ENCODE results near the gene HRH2.
"Not testable (repeated sequence)": the region's sequence is repeated elsewhere in the genome, so short reads cannot be mapped to it uniquely, and the experiment has no call there.

HRH2 gene

DNA sequence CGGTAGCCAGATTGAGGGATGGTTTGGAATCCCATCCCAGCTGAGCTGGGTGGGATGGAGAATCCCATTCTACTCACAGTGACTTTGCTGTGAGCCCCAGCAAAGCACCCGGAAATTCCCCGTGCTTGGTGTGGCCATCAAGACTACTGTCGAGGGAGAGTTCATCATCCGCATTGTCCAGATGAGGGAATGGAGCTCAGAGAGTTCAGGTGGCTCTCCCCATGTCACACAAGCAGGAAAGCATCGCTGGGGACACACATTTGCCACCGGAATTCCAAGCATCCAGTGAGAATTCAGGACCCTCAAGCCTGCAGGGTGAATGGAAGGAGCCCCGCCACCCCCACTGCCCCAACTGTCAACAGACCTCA lies 54.4 kb downstream of the HRH2 start:
- no peak overlapping the region for H3K27ac ChIP-seq
- no peak overlapping the region for H3K9ac ChIP-seq (ENCODE audit: insufficient read length)
- no peak for TF ChIP-seq EZH2 (IDR thresholded peaks at IDR 0.05)
- TF ChIP-seq POLR2AphosphoS5 (IDR thresholded peaks at IDR 0.05; ENCODE audit: borderline replicate concordance, low read depth, low read length) = no peak
- TF ChIP-seq FOXP2 (optimal IDR thresholded peaks at IDR 0.05; ENCODE audit: control extremely low read depth, extremely low read length, insufficient read depth) = no peak
- H3K9me3 ChIP-seq (ENCODE audit: low read depth, low read length) = no peaks in the 10 kb centered on the region
- no peak for DNase-seq (ENCODE audit: low read depth, low spot score)
- H3K4me3 ChIP-seq = no peak overlapping the region
- no peaks in the 10 kb centered on the region for H3K36me3 ChIP-seq (ENCODE audit: insufficient read depth, low read length)

DNA sequence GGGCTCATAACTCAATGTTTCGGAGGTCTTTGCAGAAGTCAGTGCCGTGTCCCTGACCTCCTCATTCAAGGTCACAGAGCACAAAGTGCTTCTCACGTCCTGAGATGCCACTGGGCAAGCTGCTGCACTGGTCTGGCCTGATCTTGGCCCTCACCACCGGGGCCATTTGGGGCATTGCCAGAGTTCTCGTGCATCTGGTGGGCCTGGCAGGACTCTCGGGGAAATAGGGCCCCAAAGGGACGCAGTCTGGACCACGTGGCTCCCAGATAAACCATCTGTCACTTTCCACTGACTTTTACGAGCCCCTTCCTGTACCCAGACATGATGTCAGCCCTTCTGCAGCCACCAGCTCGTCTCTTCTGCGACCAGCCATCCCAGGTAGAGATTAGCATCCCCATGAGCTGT lies 54.8 kb downstream of the HRH2 start:
- no peak for TF ChIP-seq EZH2 (IDR thresholded peaks at IDR 0.05)
- no peak for TF ChIP-seq POLR2AphosphoS5 (IDR thresholded peaks at IDR 0.05; ENCODE audit: borderline replicate concordance, low read depth, low read length)
- TF ChIP-seq FOXP2 (optimal IDR thresholded peaks at IDR 0.05; ENCODE audit: control extremely low read depth, extremely low read length, insufficient read depth) = no peak
- no peak for DNase-seq (ENCODE audit: low read depth, low spot score)

DNA sequence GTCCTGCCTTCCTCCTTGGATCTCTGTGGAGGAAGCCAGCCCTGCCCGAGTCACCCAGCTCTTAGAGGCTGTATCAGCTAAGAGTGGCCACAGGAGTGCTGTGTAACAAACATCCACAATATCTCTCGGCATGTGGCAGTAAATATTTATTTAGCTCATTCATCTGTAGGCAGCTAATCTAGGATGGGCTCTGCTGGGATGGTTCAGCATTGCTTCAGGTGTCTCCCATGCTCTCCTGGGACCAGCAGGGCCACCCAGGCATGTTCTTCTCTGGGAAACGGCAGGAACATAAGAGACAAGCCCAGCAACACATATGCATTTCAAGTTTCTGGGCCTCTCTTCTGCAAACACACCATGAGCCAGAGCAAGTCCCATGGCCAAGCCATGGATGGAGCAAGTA lies 56.1 kb downstream of the HRH2 start:
- TF ChIP-seq POLR2AphosphoS5 (IDR thresholded peaks at IDR 0.05; ENCODE audit: borderline replicate concordance, low read depth, low read length) (no peak), EZH2 (IDR thresholded peaks at IDR 0.05) (no peak), FOXP2 (optimal IDR thresholded peaks at IDR 0.05; ENCODE audit: control extremely low read depth, extremely low read length, insufficient read depth) (no peak)
- Histone ChIP-seq H3K9me3 (ENCODE audit: low read depth, low read length) (no peaks in the 10 kb centered on the region), H3K9ac (ENCODE audit: insufficient read length) (no peak overlapping the region), H3K4me3 (no peak overlapping the region), H3K36me3 (ENCODE audit: insufficient read depth, low read length) (no peaks in the 10 kb centered on the region), H3K27ac (no peak overlapping the region)
- DNase-seq (ENCODE audit: low read depth, low spot score) = no peak

More for the DNA sequence above, 54.8 kb downstream of the HRH2 start:
- Histone ChIP-seq H3K27ac (no peak overlapping the region), H3K9me3 (ENCODE audit: low read depth, low read length) (no peaks in the 10 kb centered on the region), H3K36me3 (ENCODE audit: insufficient read depth, low read length) (no peaks in the 10 kb centered on the region), H3K4me3 (no peak overlapping the region), H3K9ac (ENCODE audit: insufficient read length) (no peak overlapping the region)

DNA sequence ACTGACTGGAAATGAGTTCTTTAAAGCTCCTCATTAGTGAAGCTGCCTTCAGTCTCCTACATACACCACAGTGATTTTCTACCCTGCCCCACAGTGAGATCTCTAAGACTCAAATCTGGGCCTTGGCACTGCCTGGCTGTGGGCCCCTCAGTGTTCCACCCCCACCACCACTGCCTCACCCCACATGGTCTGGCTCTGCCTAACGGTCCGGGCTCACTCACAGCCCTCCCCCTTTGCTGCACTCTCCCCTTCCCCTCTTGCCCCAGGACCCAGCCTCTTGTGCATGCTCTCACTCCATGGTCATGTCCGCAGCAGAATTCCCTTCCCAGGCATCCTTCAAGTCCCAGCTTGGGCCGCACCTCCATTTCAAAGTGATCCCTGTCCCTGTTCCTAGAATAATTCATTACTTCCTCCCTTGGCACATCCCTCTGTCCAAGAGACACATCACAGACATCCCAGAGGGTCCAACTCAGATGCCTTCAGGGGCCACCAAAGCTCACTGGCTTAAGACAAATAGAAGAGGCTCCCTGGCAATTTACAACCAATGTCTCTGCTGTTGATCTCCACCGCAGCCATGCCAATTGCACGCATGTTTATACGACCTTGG lies 56.7 kb downstream of the HRH2 start:
- no peak overlapping the region for H3K4me3 ChIP-seq
- no peak for DNase-seq (ENCODE audit: low read depth, low spot score)
- H3K9ac ChIP-seq (ENCODE audit: insufficient read length) = no peak overlapping the region
- no peak overlapping the region for H3K27ac ChIP-seq
- TF ChIP-seq FOXP2 (optimal IDR thresholded peaks at IDR 0.05; ENCODE audit: control extremely low read depth, extremely low read length, insufficient read depth) (no peak), EZH2 (IDR thresholded peaks at IDR 0.05) (no peak), POLR2AphosphoS5 (IDR thresholded peaks at IDR 0.05; ENCODE audit: borderline replicate concordance, low read depth, low read length) (no peak)
- H3K36me3 ChIP-seq (ENCODE audit: insufficient read depth, low read length) = no peaks in the 10 kb centered on the region
- H3K9me3 ChIP-seq (ENCODE audit: low read depth, low read length) = no peaks in the 10 kb centered on the region

DNA sequence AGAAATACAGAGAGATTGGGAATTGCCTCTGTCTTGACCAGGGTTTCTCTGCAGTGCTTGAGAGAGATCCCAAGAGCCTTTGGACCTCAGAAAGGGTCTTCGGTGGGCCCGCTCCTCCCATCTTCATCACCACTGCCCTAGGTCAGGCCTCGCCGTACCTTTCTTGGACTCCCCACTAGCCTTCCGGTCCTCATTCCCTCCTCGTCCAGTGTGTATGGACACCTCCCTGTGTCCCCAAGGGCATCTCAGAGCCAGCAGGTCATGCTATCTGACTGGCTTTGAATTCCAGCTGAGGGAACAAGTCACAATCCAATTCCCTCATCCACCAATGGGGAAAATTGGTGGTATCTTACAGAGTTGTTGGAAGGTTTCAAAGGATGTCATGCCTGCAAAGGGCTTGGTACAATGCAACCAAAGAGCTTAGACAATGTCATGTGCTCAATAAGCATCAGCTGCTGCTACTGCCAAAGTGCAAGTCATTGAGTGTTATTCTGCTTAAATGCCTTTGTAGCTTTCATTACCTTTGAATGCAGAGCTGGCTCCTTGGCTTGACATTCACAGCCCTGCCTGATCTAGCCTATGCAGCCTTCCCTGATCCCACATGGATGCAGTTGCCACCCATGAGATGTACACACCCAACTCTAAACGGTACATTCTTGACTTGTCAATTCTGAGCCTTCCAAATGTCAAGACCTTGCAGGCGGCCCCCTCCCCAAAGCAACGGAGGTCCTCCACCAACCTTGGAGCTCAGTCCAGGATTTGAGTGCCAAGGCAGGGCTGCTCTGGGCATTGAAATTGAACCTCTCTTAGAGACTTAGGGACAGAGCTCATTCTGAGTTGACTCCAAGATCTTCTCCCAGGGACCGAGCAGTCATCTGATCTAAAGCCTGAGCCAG lies 58.0 kb downstream of the HRH2 start:
- Histone ChIP-seq H3K36me3 (ENCODE audit: insufficient read depth, low read length) (no peaks in the 10 kb centered on the region), H3K27ac (no peak overlapping the region), H3K9me3 (ENCODE audit: low read depth, low read length) (no peaks in the 10 kb centered on the region), H3K4me3 (no peak overlapping the region), H3K9ac (ENCODE audit: insufficient read length) (no peak overlapping the region)
- TF ChIP-seq EZH2 (IDR thresholded peaks at IDR 0.05) (no peak), FOXP2 (optimal IDR thresholded peaks at IDR 0.05; ENCODE audit: control extremely low read depth, extremely low read length, insufficient read depth) (no peak), POLR2AphosphoS5 (IDR thresholded peaks at IDR 0.05; ENCODE audit: borderline replicate concordance, low read depth, low read length) (no peak)
- DNase-seq (ENCODE audit: low read depth, low spot score) = no peak

DNA sequence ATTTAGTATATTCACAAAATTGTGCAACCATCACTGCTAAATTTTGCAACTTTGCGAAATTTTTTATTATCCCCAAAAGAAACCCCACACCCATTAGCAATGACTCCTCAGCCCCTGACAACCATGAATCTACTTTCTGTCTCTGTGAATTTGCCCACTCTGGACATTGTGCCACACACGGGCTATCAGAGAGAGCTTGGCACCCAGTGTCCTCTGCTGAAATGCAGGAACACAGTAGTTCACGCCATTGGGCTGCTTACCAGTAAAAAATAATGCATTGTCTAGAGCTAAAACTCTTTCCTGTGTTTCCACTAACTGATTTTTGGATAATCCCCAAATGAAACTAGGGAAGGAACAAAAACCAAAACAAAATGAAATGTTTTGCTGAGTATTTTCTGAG lies 60.0 kb downstream of the HRH2 start:
- TF ChIP-seq FOXP2 (optimal IDR thresholded peaks at IDR 0.05; ENCODE audit: control extremely low read depth, extremely low read length, insufficient read depth) (no peak), EZH2 (IDR thresholded peaks at IDR 0.05) (no peak), POLR2AphosphoS5 (IDR thresholded peaks at IDR 0.05; ENCODE audit: borderline replicate concordance, low read depth, low read length) (no peak)
- DNase-seq (ENCODE audit: low read depth, low spot score) = no peak
- Histone ChIP-seq H3K4me3 (no peak overlapping the region), H3K9ac (ENCODE audit: insufficient read length) (no peak overlapping the region), H3K9me3 (ENCODE audit: low read depth, low read length) (no peaks in the 10 kb centered on the region), H3K27ac (no peak overlapping the region), H3K36me3 (ENCODE audit: insufficient read depth, low read length) (no peaks in the 10 kb centered on the region)

DNA sequence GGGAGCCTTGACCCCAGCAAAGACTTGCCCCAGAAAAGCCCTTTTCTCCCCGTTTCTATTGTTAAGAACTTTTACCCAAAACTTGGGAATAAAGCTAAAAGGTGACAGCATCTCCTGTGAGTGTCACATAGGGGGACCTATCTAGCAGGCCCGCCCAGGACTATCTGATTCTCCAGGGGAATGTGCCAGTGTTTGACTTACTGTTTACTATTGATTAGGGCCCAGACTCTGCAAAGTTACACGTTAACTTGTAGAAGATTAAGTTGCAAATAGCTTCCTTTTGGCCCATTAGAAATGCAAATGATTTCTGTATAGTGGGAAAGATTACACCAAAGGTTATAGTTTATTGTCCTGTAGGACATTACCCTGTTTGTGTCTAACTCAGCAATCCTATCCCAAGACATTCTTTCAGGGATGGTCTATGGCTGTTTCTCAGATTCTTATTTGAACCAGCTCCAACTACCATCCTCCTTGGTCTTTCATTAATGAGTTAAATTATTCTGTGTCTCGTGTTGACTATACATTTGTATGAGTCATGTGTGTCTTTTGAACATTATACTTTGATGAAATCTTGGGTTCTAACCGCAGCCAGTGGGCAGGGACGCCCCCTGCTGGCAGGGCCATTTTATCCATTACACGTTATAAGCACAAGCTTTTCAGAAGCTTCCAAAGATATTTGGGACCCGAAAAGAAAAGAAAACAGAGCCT lies 60.7 kb downstream of the HRH2 start:
- Histone ChIP-seq H3K9ac (ENCODE audit: insufficient read length) (no peak overlapping the region), H3K9me3 (ENCODE audit: low read depth, low read length) (no peaks in the 10 kb centered on the region), H3K36me3 (ENCODE audit: insufficient read depth, low read length) (no peaks in the 10 kb centered on the region), H3K27ac (no peak overlapping the region), H3K4me3 (no peak overlapping the region)
- peak; percentile 24 for DNase-seq (ENCODE audit: low read depth, low spot score)
- TF ChIP-seq EZH2 (IDR thresholded peaks at IDR 0.05) (no peak), POLR2AphosphoS5 (IDR thresholded peaks at IDR 0.05; ENCODE audit: borderline replicate concordance, low read depth, low read length) (no peak), FOXP2 (optimal IDR thresholded peaks at IDR 0.05; ENCODE audit: control extremely low read depth, extremely low read length, insufficient read depth) (no peak)

DNA sequence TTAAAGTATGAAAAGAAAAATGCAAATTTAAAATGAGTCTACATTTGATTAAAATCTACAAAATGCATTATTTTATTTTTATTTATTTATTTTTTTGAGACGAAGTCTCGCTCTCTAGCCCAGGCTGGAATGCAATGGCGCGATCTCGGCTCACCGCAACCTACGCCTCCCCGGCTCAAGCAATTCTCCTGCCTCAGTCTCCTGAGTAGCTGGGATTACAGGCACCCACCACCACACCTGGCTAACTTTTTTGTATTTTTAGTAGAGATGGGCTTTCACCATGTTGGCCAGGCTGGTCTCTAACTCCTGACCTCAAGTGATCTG lies 61.2 kb downstream of the HRH2 start:
- not testable (repeated sequence) for H3K4me3 ChIP-seq; H3K27ac ChIP-seq; H3K9ac ChIP-seq (ENCODE audit: insufficient read length); DNase-seq (ENCODE audit: low read depth, low spot score); H3K36me3 ChIP-seq (ENCODE audit: insufficient read depth, low read length); H3K9me3 ChIP-seq (ENCODE audit: low read depth, low read length)

Data from SK-N-MC (cell line).